Measurements from ENCODE around the gene PHACTR2. TPM values are rescaled to one million over a fixed set of nuclear protein-coding genes. Genes with fewer than 3 reads are reported as not detected.
"Not testable (repeated sequence)": the region's sequence is repeated elsewhere in the genome, so short reads cannot be mapped to it uniquely, and the experiment has no call there.

The PHACTR2 gene
- total RNA-seq, result 104 to 255 TPM (median 110 TPM) in 3 replicates
- long read RNA-seq, full-length matches to known transcripts, result 55 of 69 reads
- long read RNA-seq, partial matches to known transcripts, result 2 of 69 reads
- long read RNA-seq, other reads (novel, unspliced or antisense), result 12 of 69 reads

DNA sequence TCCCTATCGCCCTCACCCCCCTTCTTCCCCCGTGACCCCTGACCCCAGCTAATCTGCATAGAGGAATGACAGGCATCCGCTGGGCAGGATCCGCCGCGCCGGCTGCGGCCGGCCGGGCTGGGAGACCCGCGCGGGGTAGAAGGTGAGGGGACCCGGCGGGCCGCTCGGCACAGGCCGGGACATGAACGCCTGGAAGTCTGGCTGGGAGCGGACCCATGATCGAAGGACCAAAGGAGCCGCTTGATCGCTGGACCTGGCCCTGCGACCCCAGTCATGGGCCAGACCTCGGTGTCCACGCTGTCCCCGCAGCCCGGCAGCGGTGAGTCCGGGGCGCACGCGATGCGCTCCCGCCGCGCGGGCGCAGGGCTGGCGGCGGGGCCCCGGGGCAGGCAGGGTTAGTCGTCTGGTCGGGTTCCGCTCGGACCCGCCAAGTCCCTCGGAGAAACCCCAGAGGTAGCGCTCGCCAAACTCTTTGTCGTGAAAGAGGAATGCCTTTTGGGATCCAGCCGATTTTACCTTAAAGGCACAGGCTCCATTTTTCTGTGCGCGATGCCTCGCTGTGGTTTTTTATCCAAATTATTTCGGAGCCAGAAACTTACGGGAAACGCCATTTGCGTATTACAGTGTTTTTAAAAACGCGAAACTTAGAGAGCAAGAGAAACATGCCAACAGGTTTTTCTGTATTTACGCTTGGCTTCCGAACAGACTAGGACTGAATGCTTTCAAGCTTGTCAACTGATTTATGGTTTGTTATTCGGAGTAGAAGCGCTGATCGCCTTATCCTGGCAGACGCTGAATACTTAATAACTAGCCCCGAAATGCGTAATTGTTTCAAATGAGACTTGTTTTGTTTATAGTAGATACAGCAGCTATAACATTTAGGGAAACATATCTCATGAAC is at the start of gene PHACTR2:
TSS of gene PHACTR2 (plus strand) at position 75 of the 901 bp plus-strand sequence. CDS start at position 274, 199 bp downstream.
- Mint-ChIP-seq H3K9me3 (ENCODE audit: low read depth) (peaks cover 12% of the 10 kb centered on the region), H3K4me1 (ENCODE audit: low read depth) (peaks cover 77% of the 10 kb centered on the region), H3K27me3 (ENCODE audit: low read depth) (no peaks in the 10 kb centered on the region), H3K4me3 (ENCODE audit: unreplicated experiment) (peak within 1 kb of the TSS; percentile 84), H3K27ac (ENCODE audit: unreplicated experiment) (peak within 1 kb of the TSS; percentile 86), H3K36me3 (ENCODE audit: low read depth) (peaks cover 5% of the 10 kb centered on the region)
- no peak for TF ChIP-seq CTCF (IDR thresholded peaks at IDR 0.05)
- peak; percentile 91 for DNase-seq (ENCODE audit: low spot score)

GRCh38 chr6:143629104-143630080 is 48.4 kb upstream of the PHACTR2 start:
- no peak overlapping the region for H3K27ac Mint-ChIP-seq (ENCODE audit: unreplicated experiment)
- H3K27me3 Mint-ChIP-seq (ENCODE audit: low read depth), result no peaks in the 10 kb centered on the region
- no peak for TF ChIP-seq CTCF (IDR thresholded peaks at IDR 0.05)
- H3K4me3 Mint-ChIP-seq (ENCODE audit: unreplicated experiment), result no peak overlapping the region
- H3K36me3 Mint-ChIP-seq (ENCODE audit: low read depth), result no peaks in the 10 kb centered on the region
- DNase-seq (ENCODE audit: low spot score), result no peak
- peaks cover 10% of the 10 kb centered on the region for H3K9me3 Mint-ChIP-seq (ENCODE audit: low read depth)
- no peaks in the 10 kb centered on the region for H3K4me1 Mint-ChIP-seq (ENCODE audit: low read depth)

DNA sequence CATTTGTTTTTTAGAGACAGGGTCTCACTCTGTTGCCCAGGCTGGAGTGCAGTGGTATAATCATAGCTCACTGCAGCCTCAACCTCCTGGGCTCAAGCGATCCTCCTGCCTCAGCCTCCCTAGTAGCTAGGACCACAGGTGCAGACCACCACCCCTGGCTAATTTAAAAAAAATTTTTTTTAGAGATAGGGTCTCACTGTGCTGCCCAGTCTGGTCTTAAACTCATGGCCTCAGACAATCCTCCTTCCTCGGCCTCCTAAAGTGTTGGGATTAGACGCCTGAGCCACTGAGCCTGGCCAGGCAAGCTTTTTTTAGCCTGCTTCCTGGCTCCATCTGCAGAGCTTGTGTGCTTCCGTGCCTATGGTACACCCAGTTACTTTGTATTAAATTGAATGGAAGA is 46.6 kb upstream of the PHACTR2 start:
- not testable (repeated sequence) for H3K27me3 Mint-ChIP-seq (ENCODE audit: low read depth); H3K9me3 Mint-ChIP-seq (ENCODE audit: low read depth); H3K4me3 Mint-ChIP-seq (ENCODE audit: unreplicated experiment); H3K4me1 Mint-ChIP-seq (ENCODE audit: low read depth); H3K27ac Mint-ChIP-seq (ENCODE audit: unreplicated experiment); H3K36me3 Mint-ChIP-seq (ENCODE audit: low read depth); DNase-seq (ENCODE audit: low spot score)

DNA sequence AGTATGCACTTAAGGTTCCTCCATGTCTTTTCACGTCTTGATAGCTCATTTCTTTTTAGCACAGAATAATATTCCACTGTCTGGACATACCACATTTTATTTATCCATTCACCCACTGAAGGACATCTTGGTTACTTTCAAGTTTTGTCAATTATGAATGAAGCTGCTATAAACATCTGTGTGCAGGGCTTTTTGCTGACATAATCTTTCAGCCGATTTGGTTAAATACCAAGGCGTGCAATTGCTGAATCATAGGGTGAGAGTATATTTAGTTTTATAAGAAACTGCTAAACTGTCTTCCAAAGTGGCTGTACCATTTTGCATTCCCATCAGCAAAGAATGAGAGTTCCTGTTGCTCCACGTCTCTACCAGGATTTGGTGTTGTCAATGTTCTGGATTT is 44.9 kb upstream of the PHACTR2 start:
- Mint-ChIP-seq H3K9me3 (ENCODE audit: low read depth) (peaks cover 10% of the 10 kb centered on the region), H3K4me3 (ENCODE audit: unreplicated experiment) (no peak overlapping the region), H3K36me3 (ENCODE audit: low read depth) (no peaks in the 10 kb centered on the region), H3K27ac (ENCODE audit: unreplicated experiment) (no peak overlapping the region), H3K4me1 (ENCODE audit: low read depth) (no peaks in the 10 kb centered on the region), H3K27me3 (ENCODE audit: low read depth) (no peaks in the 10 kb centered on the region)
- no peak for DNase-seq (ENCODE audit: low spot score)
- no peak for TF ChIP-seq CTCF (IDR thresholded peaks at IDR 0.05)

GRCh38 chr6:143634486-143634885 is 43.3 kb upstream of the PHACTR2 start:
- no peak for TF ChIP-seq CTCF (IDR thresholded peaks at IDR 0.05)
- no peaks in the 10 kb centered on the region for H3K36me3 Mint-ChIP-seq (ENCODE audit: low read depth)
- no peak overlapping the region for H3K4me3 Mint-ChIP-seq (ENCODE audit: unreplicated experiment)
- DNase-seq (ENCODE audit: low spot score), result no peak
- no peaks in the 10 kb centered on the region for H3K4me1 Mint-ChIP-seq (ENCODE audit: low read depth)
- H3K27me3 Mint-ChIP-seq (ENCODE audit: low read depth), result no peaks in the 10 kb centered on the region
- peak overlapping the region; percentile 2 for H3K27ac Mint-ChIP-seq (ENCODE audit: unreplicated experiment)
- peaks cover 10% of the 10 kb centered on the region for H3K9me3 Mint-ChIP-seq (ENCODE audit: low read depth)
